SK-N-MC (cell line): ENCODE results near the gene CRK.
A peak's percentile ranks its signal among the peaks of the same experiment; 100 is the strongest.
"Not testable (repeated sequence)": the region's sequence is repeated elsewhere in the genome, so short reads cannot be mapped to it uniquely, and the experiment has no call there.

Source experiments
- DNase-seq: peaks from one replicate; pipeline ENCODE4 v3.0.0-alpha.2; 2011; ENCODE audit warnings: low read depth, low spot score
- H3K27ac ChIP-seq: fragments of 200-600 bp; sonication (generic); 2 replicates; pipeline ENCODE4 v1.5.1; 2016; ENCODE audit warnings: mixed run types
- H3K36me3 ChIP-seq: fragments of 200-600 bp; sonication (generic); 2 replicates; pipeline ENCODE4 v1.6.1; 2017; ENCODE audit warnings: antibody characterized with exemption, low read length, mixed read lengths; ENCODE audit not compliant: insufficient read depth
- H3K4me3 ChIP-seq: fragments of 200-600 bp; sonication (generic); 2 replicates; pipeline ENCODE4 v1.5.1; 2016
- H3K9ac ChIP-seq: fragments of 200-600 bp; sonication (generic); 2 replicates; pipeline ENCODE4 v1.8.0; 2017; ENCODE audit warnings: mixed run types, mixed read lengths; ENCODE audit not compliant: insufficient read length
- H3K9me3 ChIP-seq: fragments of 200-600 bp; sonication (generic); 2 replicates; pipeline ENCODE4 v1.6.1; 2017; ENCODE audit warnings: low read depth, mild to moderate bottlenecking, antibody characterized with exemption, low read length, moderate library complexity, mixed read lengths
- EZH2 ChIP-seq: fragments of 200-600 bp; sonication (generic); IDR thresholded peaks from one replicate; pipeline ENCODE4 v1.6.1; 2017; ENCODE audit warnings: antibody characterized with exemption
- FOXP2 ChIP-seq: optimal IDR thresholded peaks from 2 replicates; pipeline ENCODE3; 2011; ENCODE audit warnings: mild to moderate bottlenecking, moderate library complexity; ENCODE audit not compliant: insufficient read depth; ENCODE audit errors: extremely low read length, control extremely low read depth
- POLR2AphosphoS5 ChIP-seq: IDR thresholded peaks from 2 replicates; pipeline ENCODE4 v1.6.1; 2012; ENCODE audit warnings: mild to moderate bottlenecking, low read depth, low read length, borderline replicate concordance

The CRK gene

GRCh38 chr17:1414001-1414574 is 41.9 kb downstream of the CRK start:
- Histone ChIP-seq H3K9me3 (no peaks in the 10 kb centered on the region), H3K4me3 (no peak overlapping the region), H3K9ac (no peak overlapping the region), H3K36me3 (no peaks in the 10 kb centered on the region), H3K27ac (no peak overlapping the region)
- TF ChIP-seq EZH2, result no peak
- no peak for TF ChIP-seq POLR2AphosphoS5
- no peak for TF ChIP-seq FOXP2
- DNase-seq, result no peak

GRCh38 chr17:1413281-1413791 is 42.7 kb downstream of the CRK start:
- no peak overlapping the region for H3K27ac ChIP-seq
- no peak for DNase-seq
- H3K4me3 ChIP-seq, result no peak overlapping the region
- H3K9me3 ChIP-seq, result no peaks in the 10 kb centered on the region
- no peak for TF ChIP-seq POLR2AphosphoS5
- no peak overlapping the region for H3K9ac ChIP-seq
- no peaks in the 10 kb centered on the region for H3K36me3 ChIP-seq

GRCh38 chr17:1412185-1413110 is 43.6 kb downstream of the CRK start:
- Histone ChIP-seq H3K4me3 (no peak overlapping the region), H3K36me3 (no peaks in the 10 kb centered on the region), H3K27ac (no peak overlapping the region), H3K9ac (no peak overlapping the region), H3K9me3 (no peaks in the 10 kb centered on the region)
- TF ChIP-seq EZH2 (no peak), FOXP2 (no peak), POLR2AphosphoS5 (no peak)
- no peak for DNase-seq

- peaks cover 20% of the 10 kb centered on the region for H3K36me3 ChIP-seq
- TF ChIP-seq FOXP2, result no peak
- no peak for TF ChIP-seq POLR2AphosphoS5
- TF ChIP-seq EZH2, result no peak
- no peak overlapping the region for H3K27ac ChIP-seq
- H3K4me3 ChIP-seq, result no peak overlapping the region
- H3K9me3 ChIP-seq, result no peaks in the 10 kb centered on the region
- H3K9ac ChIP-seq, result no peak overlapping the region
- no peak for DNase-seq
Measured at GRCh38 chr17:1402262-1402586, 53.8 kb downstream of the CRK start.

GRCh38 chr17:1399679-1400512 is 56.1 kb downstream of the CRK start, which contains the start of gene YWHAE:
Gene YWHAE (minus strand): TSS chr17:1400222. CDS start chr17:1400110, 112 bp downstream.
- H3K4me3 ChIP-seq, result peak within 1 kb of the TSS; percentile 92
- no peaks in the 10 kb centered on the region for H3K9me3 ChIP-seq
- H3K36me3 ChIP-seq, result peaks cover 40% of the 10 kb centered on the region
- no peak for DNase-seq
- peak within 1 kb of the TSS; percentile 98 for H3K9ac ChIP-seq
- peak within 1 kb of the TSS; percentile 98 for H3K27ac ChIP-seq
- TF ChIP-seq POLR2AphosphoS5 (peak; percentile 86; the same call in 1 of the 2 replicates), EZH2 (no peak)

- peaks cover 40% of the 10 kb centered on the region for H3K36me3 ChIP-seq
- no peak for DNase-seq
- no peak for TF ChIP-seq POLR2AphosphoS5
- no peak for TF ChIP-seq FOXP2
- TF ChIP-seq EZH2, result no peak
Measured at GRCh38 chr17:1398931-1399678, 56.9 kb downstream of the CRK start.

GRCh38 chr17:1398028-1398427 is 58.0 kb downstream of the CRK start:
- peak overlapping the region; percentile 92 for H3K4me3 ChIP-seq
- no peak for DNase-seq
- peak overlapping the region; percentile 98 for H3K9ac ChIP-seq
- peak overlapping the region; percentile 98 for H3K27ac ChIP-seq
- no peak for TF ChIP-seq FOXP2
- TF ChIP-seq POLR2AphosphoS5, result no peak
- no peaks in the 10 kb centered on the region for H3K9me3 ChIP-seq
- peaks cover 49% of the 10 kb centered on the region for H3K36me3 ChIP-seq

More at GRCh38 chr17:1398931-1399678, 56.9 kb downstream of the CRK start:
- peak overlapping the region; percentile 98 for H3K9ac ChIP-seq
- H3K27ac ChIP-seq, result peak overlapping the region; percentile 98
- H3K4me3 ChIP-seq, result peak overlapping the region; percentile 92
- H3K9me3 ChIP-seq, result no peaks in the 10 kb centered on the region

GRCh38 chr17:1395876-1396665 is 60.0 kb downstream of the CRK start:
- H3K4me3 ChIP-seq, H3K9me3 ChIP-seq, DNase-seq, H3K27ac ChIP-seq, H3K9ac ChIP-seq: not testable (repeated sequence)
- H3K36me3 ChIP-seq, result peaks cover 49% of the 10 kb centered on the region
